GOT3 (cell line): ENCODE measurements around the gene PCDH17.

ENCODE experiments used
- DNase-seq: peaks from one replicate; lab custom pipeline; 2025; ENCODE audit warnings: mixed read lengths; lab: John Stamatoyannopoulos, UW

PCDH17 gene

GRCh38 chr13:57636816-57637215, 5.3 kb downstream of the PCDH17 start:
- no peak for DNase-seq

- no peak for DNase-seq
Observed at GRCh38 chr13:57637515-57637914, 6.0 kb downstream of the PCDH17 start.

DNA sequence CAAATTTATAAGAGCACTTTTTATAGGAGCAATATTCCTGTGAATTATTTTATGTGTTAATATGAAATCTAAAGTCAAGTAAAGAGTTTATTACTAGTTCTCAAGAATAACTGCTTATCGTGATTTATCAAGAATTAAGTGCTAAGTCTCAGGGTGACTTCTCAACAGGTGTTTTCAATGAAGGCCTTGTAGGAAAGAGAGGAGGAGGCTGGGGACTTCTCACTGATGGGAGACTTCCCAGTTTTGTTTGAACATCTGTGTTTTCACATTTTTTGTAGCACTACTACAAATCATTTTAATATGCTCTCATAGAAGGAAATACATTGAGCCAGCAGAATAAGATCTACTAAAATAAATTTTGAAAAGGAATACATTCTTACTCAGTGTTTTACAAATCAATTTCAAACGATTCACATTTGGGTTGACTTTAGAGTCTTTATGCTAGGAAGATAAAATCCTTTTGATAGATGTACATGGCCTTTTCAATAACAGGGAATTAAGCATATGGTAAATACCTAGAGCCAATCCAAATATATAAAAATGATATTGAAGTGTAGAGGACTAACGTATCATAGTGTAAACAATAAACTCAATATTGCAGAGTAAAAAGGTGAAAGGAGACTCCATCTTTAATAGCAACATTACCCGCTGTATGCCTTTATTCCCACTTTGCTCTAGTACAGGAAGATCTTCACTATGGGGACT, 6.8 kb downstream of the PCDH17 start:
- DNase-seq, result no peak

DNA sequence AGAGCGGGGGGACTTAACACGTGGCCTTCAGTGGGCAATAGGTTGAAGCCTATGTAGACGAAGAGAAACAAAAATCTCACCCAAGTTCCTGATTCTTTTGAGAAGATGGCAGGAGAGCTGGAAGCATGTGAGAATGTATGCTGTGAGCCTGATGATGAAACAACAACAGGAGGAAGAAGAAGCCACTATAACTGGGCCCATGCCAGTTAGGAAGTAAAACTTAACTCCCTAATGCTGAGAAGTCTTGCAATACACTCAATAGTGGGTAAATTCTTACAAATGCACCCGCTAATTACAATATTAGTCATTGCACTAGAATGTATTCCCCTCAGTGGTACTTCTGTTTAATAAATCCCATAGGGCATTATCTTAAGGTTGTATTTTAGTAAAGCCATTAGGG, 9.1 kb downstream of the PCDH17 start:
- no peak for DNase-seq

DNA sequence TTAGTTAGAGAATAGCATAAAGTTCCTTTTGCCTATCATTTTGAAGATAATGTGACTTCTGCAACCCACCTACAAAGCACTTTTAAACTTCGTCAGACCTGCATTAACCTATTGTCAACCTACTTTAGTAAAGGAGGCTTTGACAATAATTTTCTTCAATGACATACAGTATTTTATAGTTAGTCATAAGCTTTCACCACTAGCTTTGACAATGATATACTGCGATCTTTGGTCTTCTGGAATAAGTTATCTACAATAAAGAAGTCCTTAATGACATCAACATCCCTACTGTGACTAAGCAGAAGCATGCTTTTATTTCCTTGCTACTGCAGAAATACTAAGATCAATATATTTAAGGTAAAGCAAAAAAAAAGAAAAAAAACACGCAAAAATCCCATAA, 9.5 kb downstream of the PCDH17 start:
- DNase-seq, result no peak

DNA sequence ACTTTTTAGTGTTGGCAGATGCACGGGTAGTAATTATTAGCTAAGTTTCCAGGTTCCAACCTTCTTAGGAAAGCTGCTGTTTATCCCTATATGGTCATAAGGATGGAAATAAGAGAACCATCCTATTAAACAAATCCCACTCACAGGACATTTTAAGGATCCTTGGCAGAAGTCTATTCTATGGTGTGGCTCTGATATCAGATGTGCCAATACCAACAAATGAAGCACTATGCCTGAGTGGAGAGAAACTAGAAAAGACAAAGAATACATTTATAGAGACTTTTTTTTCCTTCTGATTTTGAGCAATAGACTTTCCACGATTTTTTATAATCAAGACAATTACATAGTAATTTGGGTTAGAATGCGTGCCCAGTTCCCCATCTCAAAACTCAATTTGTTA, 12.6 kb downstream of the PCDH17 start:
- no peak for DNase-seq

DNA sequence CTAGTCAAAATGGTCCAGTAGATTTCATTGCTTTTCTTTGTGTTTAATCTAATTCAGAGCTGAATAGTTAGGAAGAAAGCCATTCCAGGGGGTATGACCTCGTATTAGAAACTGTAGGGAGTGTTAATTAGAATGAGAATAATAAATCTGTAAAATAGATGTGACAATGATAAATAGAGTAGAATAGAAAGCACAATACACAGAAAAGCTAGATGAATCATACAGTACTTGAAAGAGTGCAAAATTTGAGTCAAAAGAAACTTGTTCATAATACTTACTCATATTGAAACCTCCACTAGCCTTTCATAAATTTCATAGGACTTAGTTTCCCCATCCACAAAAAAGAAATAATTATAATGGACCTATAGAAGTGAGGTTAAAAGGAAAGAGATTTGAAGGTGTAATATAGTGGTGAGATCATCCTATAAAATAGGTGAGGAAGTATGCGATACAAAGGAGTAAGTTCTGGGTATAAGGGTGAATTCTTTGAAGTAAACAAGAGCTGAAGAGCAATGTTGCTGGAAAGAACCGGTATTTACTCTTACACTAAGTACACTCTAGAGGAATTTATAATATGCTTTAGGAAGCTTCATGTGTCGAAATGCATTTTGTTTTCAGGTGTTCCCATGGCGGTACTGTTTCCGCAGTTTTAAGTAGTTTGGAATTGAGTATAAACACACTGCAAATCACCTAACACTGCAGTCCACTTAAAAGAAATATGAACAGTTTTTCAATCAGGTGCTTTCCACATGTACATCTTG, 21.9 kb downstream of the PCDH17 start:
- no peak for DNase-seq

DNA sequence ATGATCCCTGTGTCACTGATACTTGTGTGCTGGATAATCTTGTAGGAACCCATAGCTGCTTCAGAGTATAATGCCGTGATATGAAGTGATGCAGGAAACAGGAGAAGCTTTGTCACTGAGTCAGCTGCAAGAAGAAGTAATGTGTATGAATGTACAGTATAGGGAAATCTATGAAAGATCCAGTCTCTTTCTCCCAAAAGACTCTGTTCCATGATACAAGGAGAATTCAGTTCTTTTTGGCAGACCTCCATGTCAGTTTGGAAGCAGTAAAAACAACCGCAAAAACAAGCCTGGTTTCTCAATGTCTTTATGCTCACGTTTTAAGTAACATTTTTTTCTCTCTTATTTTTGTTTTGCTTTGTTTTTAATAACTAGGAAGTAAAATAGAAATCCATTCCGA, 33.9 kb downstream of the PCDH17 start:
- no peak for DNase-seq

DNA sequence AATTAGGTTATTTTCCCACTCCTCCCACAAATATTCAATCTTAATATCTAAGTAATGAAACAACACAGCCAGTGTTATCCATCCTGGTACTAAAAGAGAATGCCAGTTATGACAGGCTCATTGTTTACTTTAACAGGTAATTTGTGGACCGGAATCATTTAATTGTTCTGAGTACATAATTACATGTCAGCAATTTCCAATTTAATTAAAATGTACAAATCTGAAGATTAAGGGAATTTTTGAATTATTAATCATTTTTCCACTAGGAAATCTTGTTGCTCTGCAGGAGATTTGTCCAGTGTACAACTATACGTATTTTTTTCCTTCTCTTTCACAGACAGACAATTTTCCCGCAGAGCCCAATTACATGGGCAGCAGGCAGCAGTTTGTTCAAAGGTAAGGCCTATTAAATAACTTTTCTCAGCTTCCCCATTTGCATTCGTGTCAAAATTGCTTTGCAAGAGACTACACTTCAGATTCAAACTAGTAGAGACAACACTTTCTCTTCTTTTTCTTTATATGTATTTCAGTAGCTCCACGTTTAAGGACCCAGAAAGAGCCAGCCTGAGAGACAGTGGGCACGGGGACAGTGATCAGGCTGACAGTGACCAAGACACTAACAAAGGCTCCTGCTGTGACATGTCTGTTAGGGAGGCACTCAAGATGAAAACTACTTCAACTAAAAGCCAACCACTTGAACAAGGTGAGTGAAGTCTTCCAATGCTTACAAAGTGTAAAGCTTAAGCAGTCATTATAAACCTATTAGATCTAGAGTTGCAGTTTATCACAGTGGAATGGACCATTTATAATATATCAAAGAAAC, 34.8 kb downstream of the PCDH17 start:
- no peak for DNase-seq

GRCh38 chr13:57672168-57672567, 40.6 kb downstream of the PCDH17 start:
- no peak for DNase-seq

DNA sequence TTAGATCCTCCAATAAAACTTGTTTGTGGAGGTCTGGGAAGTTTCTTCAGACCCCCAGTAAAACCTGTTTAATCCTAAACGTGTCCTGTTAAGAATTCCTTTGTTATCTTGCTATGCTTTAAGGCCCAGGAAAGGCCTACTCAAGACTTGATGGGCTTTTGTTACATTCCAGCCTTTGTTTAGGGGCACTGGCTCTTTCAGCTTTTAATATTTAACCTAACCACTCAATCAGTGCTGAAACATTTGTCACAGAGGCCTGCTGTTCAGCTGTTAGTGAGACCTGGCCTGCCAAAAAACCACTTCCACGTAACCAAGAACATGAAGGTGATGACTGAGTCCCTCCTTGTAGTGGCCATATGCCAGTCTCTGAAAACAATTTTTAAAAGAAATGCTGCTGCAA, 41.7 kb downstream of the PCDH17 start:
- no peak for DNase-seq

DNA sequence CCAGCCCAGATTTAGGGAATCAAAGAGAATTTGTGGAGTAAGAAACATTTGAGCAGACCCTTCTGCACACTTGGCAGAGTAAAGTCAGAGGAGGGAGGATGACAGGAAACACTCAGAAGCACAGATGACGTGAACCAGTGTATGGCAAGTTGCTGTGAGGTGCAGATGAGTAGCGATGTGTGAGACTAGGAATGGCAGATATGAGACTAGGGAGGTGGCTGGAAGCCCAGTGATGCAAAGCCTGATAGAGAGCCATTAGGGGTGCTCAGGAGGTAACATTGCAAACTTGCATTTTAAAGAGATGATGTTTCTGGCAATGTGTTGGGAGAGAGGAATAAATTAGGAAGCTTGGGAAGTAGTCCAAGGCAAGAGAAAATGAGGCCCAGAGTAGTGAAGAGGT, 44.0 kb downstream of the PCDH17 start:
- no peak for DNase-seq

- no peak for DNase-seq
Observed at GRCh38 chr13:57680609-57681008, 49.1 kb downstream of the PCDH17 start.

DNA sequence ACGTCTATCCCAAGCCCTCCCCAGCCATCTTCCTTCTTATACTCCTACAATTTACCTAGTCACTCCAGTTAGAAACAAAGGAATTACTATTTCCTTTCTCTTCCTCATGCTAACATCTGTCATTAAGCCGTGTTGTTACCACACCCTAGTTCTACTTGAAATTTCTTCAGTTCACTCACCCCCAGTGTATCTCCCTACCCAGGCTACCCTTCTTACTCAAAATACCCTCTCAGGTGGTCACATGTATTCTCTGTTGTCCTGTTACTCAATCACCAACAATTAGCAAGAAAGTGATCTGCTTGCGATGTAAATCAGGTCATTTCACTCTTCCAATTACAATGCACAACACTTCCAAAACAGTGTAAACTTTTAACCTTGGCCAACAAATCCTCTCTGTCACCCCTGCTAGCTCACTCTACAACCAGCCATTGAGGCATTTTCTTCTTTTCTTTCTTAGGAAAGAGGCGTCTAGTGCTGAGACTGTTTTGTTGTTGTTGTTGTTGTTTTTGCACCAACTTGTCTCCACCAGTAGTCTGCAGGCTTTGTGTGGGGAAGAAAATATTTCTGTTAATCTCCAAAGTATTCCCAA, 50.7 kb downstream of the PCDH17 start:
- no peak for DNase-seq

GRCh38 chr13:57698851-57699250, 67.3 kb downstream of the PCDH17 start:
- DNase-seq, result no peak

DNA sequence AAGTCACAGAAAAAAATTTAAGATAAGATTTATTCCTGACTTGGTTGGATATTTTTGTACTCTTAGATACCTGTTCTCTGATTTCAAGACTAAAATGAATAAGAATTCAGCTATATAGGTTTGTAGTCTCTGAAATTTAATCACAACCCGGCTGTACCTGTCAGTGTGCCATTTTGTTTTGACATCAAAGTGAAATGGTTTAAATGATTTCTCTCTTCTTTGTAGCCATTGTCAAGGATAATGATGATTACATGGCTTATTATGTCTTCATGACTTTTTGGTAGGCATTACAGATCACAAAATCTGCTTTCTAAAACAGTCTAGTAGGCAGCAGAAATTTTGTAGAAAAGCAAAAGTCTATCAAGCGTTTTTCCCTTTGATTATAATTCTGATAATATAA, 72.5 kb downstream of the PCDH17 start:
- no peak for DNase-seq

DNA sequence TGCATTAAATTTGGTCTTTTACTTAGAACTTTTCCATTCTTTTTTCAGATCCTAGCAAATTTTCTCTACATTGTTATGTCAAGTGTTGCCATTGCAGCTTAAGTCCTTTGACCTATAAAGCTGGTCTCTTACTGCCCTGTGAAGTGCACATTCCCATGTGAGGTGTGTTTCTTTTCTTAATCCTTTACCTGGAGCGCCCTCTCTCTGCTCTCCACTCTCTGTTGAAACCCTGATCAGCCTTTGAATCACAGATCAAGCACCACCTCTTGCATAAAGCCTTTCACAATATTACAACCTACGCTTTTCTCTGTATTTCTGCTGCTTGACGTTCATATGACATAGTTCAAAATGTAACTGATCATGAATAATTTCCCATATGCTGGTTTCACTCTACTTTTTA, 84.8 kb downstream of the PCDH17 start:
- DNase-seq, result no peak

- no peak for DNase-seq
Observed at GRCh38 chr13:57724486-57725272, 93.1 kb downstream of the PCDH17 start.

DNA sequence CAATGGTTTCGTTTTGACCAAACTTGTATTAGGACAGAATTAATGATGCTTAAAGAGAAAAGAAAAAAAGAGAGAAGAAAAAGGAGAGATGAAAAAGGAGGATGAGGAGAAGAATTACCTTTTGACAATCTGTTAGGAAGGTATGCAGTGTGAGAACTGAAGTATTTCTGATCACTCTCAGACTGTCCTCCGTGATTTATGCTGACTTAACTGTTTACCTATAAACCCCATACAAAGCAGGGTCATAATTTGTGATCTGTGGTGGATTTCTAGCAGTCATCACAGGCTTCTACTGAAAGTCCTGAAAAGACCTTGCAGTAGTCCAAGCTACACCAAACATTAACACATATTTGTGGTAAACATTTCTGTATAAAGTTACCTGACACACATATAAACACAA, 93.9 kb downstream of the PCDH17 start:
- DNase-seq, result no peak

DNA sequence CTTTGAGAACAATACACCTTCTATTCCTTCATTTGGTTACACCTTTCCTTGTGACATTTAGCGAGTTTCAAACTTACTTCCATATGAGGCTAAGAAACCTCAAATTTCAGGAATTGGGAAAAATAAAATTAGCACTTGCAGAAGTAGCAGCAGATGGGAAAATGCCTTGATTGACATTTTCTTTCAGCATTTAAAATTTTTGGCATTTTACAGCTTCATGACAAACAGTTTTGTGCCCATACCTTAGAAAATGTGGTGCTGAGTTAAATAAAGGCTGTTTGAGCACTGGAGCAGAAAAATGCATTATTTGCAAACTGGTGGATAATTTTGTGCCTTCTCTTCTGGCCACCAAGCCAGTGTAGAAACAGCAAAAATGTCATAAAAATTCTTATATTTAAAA, 95.4 kb downstream of the PCDH17 start:
- DNase-seq, result no peak

- DNase-seq, result no peak
Observed at GRCh38 chr13:57734306-57734705, 102.8 kb downstream of the PCDH17 start.

- no peak for DNase-seq
Observed at GRCh38 chr13:57739089-57739488, 107.5 kb downstream of the PCDH17 start.
